Measurements from ENCODE around the gene CIB4.

The CIB4 gene

GRCh38 chr2:26540306-26540705 lies 100.9 kb downstream of the CIB4 start:
- H3K4me3 ChIP-seq (replicated peaks; ENCODE audit: low read depth, low read length), result no peak overlapping the region
- no peak for DNase-seq (ENCODE audit: low read depth)
- no peak for TF ChIP-seq CTCF (IDR thresholded peaks at IDR 0.05; ENCODE audit: low read length, missing control alignments)

GRCh38 chr2:26537826-26538475 lies 103.2 kb downstream of the CIB4 start:
- no peak overlapping the region for H3K4me3 ChIP-seq (replicated peaks; ENCODE audit: low read depth, low read length)
- no peak for DNase-seq (ENCODE audit: low read depth)
- no peak for TF ChIP-seq CTCF (IDR thresholded peaks at IDR 0.05; ENCODE audit: low read length, missing control alignments)

GRCh38 chr2:26537069-26537825 lies 103.9 kb downstream of the CIB4 start:
- no peak overlapping the region for H3K4me3 ChIP-seq (replicated peaks; ENCODE audit: low read depth, low read length)
- no peak for TF ChIP-seq CTCF (IDR thresholded peaks at IDR 0.05; ENCODE audit: low read length, missing control alignments)
- no peak for DNase-seq (ENCODE audit: low read depth)

GRCh38 chr2:26536371-26537068 lies 104.6 kb downstream of the CIB4 start:
- no peak for DNase-seq (ENCODE audit: low read depth)
- TF ChIP-seq CTCF (IDR thresholded peaks at IDR 0.05; ENCODE audit: low read length, missing control alignments), result no peak
- H3K4me3 ChIP-seq (replicated peaks; ENCODE audit: low read depth, low read length), result no peak overlapping the region

- no peak for DNase-seq (ENCODE audit: low read depth)
- no peak for TF ChIP-seq CTCF (IDR thresholded peaks at IDR 0.05; ENCODE audit: low read length, missing control alignments)
- no peak overlapping the region for H3K4me3 ChIP-seq (replicated peaks; ENCODE audit: low read depth, low read length)
These were observed 105.4 kb downstream of the CIB4 start for GRCh38 chr2:26535663-26536275.

GRCh38 chr2:26534865-26535662 lies 106.1 kb downstream of the CIB4 start:
- TF ChIP-seq CTCF (IDR thresholded peaks at IDR 0.05; ENCODE audit: low read length, missing control alignments), result no peak
- no peak overlapping the region for H3K4me3 ChIP-seq (replicated peaks; ENCODE audit: low read depth, low read length)
- DNase-seq (ENCODE audit: low read depth), result no peak

Measured in fibroblast of pulmonary artery (primary cell).